ENCODE data around the gene GSG1L.

GSG1L gene

DNA sequence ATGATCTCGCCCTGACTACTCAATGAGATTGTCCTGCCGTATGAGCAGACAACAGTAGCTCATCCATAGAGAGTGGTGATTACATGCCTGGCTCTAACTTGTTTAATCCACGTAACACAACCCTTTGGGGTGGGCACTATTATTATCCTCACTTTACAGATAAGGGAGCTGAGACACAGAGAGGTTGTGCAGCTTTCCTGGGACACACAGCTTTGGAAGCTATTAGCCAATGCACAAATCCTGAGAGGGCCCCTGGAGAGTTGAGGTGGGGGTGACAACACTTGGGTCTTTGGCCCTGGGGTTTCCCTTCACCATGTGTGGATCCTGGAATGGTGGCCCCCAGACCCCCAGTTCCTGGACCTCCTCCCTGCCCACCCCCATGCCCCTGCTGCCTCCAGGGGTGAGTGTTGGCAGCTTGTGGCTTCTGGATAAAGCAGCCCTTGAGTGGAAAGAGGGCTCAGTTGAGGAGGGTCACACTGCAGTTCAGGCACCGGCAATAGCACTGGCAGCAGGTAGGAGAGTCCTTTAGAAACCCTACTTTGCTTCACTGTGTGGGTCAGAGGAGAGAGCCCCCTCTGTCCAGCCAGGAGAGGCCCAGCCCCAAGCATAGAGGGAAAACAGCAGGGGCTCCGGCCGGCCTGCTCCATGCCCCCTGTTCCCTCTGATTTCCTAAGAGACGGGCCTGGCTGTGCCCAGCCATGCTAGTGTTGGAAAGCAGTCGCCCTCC lies 282.9 kb downstream of the GSG1L start:
- no peak for DNase-seq (ENCODE audit: extremely low read depth in 1 of 2, low read depth in 1 of 2)

DNA sequence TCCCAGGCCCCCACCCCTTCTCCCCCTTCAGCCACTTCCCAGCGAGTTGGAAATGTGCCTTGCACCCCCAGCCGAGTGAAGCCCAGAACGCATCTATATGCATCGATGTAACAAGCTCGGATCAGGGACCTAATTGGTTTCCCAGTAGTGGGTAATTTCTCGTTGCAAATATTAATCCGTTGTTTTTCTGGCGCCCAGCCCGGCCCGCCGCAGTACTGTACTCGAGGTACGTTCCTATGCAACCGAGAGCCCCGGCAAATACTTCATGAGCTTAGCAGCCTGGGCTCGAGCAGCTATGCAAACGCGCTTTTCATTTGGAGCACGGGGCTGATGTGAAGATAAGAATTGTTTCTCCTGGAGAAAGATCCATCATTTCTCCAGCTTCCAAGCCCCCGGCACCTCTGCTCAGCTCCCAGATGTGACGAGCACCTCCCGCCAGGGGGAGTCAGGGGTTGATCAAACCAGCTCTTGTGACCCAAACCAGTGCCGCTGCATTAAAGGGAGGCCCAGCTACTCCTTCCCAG lies 283.8 kb downstream of the GSG1L start:
- no peak for DNase-seq (ENCODE audit: extremely low read depth in 1 of 2, low read depth in 1 of 2)

DNA sequence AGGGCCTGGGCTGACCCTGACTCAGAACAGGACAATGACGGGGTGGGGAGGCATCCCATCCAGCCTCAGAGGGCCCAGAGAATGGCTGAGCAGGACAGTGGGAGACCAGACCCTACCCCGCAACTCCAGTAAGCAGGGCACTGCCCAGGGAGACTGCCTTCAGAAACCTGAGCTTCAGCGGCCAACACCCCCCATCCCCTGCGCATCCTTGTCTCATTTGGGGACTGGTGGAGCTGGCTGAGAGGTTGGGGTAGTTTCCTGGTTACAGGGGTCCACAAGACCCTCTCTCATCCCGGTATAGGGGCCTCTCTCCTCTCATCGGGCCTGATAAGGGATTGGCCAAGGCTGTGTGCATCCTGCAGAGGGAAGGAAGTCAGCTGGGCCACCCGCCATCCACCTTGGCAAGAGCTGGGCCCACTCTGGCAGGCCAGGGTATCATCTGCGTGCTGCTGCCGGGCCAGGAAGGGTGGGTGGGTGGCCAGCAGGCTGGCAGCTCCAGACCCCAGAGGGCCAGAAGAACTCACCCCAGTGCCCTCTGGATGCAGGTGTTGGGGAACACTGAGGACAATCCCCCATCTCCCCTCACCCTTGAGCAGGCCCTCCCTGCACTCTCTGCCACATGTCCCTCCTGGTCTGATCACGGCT lies 284.5 kb downstream of the GSG1L start:
- DNase-seq (ENCODE audit: extremely low read depth in 1 of 2, low read depth in 1 of 2), result no peak

DNA sequence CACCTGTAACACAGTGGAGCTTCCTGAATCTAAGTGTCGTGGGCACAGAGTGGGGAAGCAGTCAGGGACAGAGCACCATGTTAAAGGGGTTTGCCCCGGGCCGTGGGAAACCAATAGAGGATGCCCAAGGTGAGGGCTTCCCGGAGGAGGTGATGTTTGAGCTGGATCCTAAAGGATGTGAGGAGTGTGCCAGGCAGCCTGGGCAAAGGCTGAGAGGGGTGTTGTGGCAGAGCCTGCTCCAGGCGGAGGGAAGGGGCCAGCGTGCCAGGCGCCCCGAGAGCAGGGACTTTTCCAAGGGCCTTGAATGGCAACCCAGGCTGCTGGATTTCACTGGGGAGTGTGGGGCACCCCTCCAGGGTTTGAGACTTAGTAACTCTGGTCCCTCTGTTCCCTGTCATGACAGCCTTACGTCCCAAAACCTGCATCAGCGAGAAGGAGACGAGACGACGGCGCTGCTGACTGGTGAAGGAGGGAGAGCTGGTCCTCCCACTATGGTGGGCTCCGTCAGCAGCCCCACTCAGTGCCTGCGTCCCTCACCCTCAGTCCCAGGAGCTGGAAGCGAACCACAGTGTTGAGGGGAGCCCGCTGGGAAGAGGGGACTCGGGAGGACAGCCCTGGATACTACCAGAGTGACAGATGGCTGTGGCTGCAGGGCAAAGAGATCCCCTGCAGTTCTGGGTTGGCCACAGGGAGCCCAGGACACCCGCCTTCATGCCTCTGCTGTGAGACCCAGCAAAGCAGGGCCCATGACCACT lies 285.2 kb downstream of the GSG1L start:
- DNase-seq (ENCODE audit: extremely low read depth in 1 of 2, low read depth in 1 of 2), result no peak

DNA sequence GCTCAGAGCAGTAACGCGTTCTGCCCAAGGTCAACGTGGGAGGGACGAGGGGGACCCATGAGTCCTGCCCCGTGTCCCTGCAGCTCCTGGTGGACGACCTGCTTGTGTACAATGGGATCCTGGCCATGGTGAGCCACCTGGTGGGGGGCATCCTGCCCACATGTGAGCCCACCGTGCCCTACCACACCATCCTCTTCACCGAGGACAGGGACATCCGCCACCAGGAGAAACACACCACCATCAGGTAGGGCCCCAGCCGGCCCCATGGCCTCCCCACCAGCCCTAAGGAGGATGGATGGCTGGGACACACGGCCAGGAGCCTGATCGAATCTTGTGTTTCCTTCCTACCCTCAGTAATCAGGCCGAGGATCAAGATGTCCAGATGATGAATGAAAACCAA lies 286.0 kb downstream of the GSG1L start:
- no peak for DNase-seq (ENCODE audit: extremely low read depth in 1 of 2, low read depth in 1 of 2)

DNA sequence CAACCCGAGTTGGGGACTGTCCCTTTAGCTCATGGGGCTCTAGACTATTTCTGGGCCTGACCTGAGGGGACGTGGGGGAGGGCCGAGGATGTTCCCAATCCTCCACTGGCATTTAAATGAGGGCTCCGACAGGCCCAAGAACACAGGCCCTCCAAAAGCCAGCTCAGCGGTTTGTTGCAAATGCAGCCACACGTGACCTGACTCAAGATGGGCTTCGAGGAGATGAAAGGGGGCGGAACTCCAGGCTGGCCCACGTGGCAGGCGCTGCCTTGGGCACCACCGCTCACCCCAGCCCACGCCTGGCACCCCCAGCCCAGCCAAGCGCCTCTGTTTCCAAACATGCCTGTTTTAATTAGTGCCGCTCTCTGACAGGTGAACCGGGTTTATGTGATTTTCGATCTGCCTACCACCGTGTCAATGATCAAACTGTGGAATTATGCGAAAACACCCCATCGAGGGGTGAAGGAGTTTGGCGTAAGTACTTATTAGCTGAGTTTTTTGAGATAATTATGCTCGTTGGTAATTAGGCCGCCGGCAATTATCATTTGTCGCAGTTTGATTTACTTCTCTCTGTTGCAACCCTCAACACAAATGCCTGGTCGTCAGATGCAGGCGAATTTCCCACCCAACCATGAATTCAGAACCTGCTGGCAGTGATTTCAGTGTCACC lies 286.8 kb downstream of the GSG1L start:
- DNase-seq (ENCODE audit: extremely low read depth in 1 of 2, low read depth in 1 of 2), result no peak

DNA sequence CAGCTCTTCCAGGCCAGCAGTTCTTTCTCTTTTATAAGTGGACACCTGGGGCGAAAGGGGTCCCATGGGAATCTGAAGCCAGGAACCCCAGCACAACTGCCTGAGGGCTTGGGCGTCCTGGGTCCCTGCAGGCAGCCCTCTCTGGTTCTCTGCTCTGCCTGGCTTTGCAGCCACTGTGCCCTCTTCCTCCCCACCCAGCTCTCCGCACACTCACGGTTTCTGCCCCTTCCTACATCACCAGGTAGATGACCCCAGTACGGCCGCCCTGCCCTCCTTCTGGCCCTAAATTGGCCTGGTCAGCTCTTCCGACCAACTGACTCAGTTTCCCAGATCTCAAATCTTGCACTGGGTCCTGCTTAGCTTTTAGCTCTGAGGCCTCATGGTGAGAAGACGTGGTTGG lies 288.3 kb downstream of the GSG1L start:
- DNase-seq (ENCODE audit: extremely low read depth in 1 of 2, low read depth in 1 of 2), result no peak

DNA sequence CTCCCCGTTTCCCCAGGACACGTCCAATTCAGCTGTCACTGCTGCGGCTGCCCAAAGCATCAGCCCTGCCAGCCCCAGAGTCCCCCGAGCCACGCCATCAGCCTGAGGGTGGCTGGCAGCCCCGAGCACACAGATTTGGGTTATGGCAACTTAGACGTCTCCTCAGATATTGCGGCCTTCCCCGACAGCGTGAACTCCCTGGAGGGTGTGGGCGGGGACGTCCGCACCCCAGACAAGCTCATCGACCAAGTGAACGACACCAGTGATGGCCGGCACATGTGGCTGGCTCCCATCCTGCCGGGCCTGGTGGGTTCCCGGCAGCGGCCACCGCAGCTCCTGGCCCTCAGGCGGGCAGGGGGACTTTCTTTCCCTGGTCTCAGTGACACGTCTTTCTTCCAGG lies 288.7 kb downstream of the GSG1L start:
- no peak for DNase-seq (ENCODE audit: extremely low read depth in 1 of 2, low read depth in 1 of 2)

DNA sequence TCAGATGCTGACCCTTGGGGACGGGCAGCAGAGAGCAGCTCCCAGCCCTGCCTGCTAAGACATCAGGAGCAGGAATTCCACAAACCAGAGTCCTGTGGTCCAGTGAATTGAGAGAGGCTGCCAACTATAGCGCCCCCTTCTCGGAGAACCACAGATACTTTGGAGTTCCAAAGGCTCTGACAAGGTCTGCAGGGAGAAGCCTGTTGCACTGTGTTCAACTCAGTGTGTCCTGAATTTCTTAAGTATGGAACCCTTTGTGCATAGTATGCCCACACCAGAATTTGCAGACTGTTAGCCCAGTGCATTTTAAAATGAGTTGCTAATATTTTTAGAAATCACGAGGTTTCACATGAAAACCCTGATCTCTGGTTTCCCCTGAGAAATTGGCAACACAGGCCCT lies 290.2 kb downstream of the GSG1L start:
- no peak for DNase-seq (ENCODE audit: extremely low read depth in 1 of 2, low read depth in 1 of 2)

DNA sequence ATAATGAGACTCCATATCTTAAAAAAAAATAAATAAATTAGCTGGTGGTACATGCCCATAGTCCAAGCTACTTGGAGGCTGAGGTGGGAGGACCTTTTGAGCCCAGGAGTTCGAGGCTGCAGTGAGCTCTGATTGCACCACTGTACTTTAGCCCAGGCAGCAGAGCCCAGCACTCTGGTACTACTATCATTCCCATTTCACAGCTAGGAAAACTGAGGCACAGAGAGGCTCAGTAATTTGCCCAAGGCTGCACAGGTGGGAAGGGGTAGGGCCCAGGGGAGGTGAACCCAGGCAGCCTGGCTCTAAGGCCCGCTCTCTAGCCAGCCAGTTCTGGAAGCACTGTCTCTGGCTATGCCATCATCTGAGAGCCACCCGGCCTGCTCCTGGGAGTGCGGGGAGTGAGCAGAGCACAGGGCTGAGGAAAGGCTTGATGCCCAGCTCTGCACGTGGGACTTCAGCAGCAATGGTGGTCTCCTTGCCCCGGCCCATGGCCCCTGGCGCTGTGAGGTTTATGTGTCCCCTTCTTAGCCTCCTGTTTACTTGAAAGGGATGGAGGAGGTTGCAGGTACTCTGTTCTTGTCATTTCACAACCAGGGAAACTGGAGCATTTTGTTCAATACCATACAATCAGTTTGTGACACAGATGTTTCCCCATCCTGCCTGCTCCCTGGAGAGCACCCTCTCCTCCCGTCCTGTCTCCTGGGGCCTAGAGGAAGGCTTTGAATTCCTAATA lies 291.3 kb downstream of the GSG1L start:
- no peak for DNase-seq (ENCODE audit: extremely low read depth in 1 of 2, low read depth in 1 of 2)

DNA sequence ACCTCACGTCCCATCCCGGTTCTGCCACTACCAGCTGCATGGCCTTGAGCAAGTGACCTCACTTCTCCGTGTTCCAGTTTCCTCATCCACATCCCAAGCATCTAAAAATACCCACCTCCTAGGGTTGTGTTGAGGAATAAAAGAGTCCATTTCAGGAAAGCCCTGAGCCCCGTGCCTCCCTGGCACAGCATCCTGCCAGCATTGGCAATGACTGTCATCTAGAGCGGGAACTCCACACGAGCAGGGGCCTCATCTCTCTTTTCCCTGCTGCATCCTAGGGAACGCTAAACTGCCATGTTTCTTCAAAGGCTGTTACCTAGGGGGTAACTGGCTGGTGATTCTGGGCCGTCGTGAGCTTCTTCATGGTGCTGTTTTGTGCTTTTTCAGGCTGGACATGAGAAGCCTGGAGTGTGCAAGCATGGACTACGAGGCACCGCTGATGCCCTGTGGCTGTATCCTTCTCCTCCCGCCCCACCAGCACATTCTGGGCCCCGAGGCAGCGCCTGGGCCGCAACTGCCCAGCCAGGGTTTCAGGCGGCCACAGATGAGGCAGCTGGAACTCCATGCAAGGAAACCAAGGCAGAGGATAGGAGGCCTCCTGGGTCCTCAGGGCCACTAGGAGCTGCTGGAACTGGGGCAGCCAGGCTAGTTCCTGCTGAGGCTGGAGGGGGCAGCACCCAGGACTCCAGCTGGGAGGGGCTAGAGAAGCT lies 292.2 kb downstream of the GSG1L start:
- DNase-seq (ENCODE audit: extremely low read depth in 1 of 2, low read depth in 1 of 2), result no peak

DNA sequence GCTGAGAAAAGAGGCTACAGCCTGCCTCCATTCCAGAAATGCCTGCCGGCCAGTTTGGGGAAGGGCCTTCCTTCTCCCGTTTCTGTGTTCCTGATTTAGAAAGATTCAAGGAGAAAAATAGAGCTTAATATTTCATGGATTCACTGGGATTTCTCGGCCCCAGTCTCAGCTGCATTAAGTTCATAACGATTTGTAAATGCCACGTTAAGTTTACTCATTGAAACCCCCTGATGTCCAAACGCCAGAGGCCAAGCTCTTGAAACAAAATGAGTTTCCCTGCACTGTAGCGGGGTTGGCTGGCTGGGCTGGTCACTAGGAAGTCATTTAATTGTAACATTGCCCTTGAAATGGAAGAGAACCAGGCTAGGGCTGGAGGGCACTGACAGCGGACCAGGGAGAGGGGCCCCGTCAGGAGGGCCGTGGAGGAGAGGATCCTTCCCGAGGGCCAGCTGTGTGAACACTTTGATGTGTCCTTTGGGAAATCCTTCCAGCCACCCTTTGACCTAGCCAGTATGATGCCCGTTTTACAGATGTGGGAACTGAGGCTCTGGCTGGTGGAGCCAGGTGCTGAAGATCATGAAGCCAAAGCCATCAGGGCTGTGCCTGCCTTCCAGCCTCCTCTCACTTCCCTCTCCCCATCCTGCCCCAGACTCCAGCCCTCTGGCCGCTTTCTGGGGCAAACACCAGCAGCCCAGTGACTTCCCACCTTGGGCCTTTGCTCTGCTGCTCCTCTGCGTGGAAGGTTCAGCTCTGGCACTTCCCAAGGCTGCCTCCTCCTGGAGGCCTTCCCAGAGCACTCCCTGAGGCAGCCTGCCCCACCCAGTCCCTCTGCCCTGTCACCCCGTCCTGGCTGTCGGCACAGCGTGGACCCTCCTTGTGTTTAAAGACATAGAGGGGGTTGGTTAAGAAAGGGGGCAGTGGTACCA lies 293.0 kb downstream of the GSG1L start:
- DNase-seq (ENCODE audit: extremely low read depth in 1 of 2, low read depth in 1 of 2), result no peak

DNA sequence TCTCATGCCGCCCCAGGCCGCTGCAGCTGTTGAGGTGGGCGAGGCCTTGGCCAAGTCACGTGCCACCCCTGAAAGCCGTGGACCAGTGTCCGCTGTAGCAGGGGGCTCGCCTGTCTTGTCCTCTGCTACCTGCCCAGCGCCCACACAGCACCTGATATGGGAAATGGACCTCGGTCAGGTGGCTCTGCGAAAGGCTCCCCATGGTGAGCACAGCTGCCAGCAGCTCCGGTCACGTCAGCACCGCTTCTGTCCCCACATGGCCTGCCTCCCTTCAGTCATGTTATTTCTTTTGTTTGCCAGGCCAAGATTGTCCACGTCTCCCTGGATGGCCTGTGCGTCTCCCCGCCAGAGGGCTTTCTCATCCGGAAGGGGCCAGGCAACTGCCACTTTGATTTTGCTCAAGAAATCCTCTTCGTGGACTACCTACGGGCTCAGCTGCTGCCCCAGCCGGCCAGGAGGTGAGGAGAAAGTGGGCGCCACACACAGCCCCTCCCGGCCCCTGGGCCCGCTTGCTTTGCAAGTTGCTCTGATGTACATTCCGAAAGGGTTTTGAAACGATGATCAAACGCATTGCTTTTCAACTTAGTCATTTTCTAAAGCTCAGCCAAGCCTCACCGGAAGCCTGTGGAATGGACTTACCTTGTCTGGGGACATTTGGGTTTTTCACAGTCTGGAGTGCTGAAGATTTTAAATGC lies 293.8 kb downstream of the GSG1L start:
- no peak for DNase-seq (ENCODE audit: extremely low read depth in 1 of 2, low read depth in 1 of 2)

DNA sequence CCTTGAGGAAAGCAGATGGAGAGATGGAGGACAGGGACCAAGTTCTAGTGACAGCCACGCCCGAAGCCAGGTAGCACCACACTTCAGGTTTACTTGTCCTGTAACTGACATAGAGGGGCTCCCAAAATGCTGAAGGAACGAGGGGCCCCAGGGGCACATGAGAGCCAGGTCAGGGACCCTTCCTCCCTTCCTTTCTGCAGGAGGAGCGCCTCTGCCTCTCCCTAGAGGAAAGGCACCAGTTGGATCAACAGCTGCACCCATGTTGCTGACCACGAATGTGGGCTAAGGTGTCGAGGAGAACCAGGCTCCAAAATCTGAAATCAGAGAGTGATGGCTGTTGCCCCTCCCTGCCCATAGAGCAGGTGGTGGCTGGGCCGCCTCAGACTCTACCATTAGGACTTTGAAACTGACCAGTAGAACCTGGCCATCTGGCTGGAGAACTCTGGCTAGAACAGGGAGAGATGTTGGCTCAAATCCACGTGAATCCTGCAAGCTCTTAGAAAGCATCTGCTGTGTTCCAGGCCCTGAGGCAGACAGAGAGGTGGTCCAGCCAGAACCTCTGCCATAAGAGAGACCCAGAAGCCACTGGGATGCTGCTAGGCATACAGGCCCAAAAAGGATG lies 294.8 kb downstream of the GSG1L start:
- DNase-seq (ENCODE audit: extremely low read depth in 1 of 2, low read depth in 1 of 2), result no peak

DNA sequence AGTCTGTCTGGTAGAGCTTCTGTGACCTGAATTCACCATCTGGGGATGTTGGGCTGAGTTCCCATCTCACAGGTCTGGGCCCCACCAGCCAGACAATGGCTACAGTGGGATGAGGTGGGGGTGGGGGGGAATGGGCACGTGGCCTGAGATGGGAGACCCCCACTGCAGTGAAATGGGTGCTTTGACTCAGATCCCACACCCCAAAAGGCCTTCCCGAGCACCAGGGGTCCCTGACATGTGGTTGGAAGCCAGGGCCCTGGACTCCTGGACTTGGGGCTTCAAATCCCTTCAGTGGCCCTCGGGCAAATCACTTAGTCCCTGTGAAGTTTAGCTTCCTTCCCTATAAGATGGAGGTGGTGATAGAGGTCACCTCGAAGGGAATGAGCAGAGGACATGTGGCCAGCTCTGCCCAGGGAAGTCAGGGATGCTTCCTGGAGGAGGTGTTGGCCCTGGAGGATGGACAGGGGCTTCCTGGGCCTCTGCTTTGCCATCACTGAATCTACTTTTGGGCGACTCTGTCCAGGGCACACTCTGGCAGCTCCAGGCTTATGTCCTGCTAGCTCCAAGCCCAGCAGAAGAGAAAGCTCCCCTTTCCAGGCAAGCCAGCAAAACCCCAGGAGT lies 295.4 kb downstream of the GSG1L start:
- DNase-seq (ENCODE audit: extremely low read depth in 1 of 2, low read depth in 1 of 2), result no peak

DNA sequence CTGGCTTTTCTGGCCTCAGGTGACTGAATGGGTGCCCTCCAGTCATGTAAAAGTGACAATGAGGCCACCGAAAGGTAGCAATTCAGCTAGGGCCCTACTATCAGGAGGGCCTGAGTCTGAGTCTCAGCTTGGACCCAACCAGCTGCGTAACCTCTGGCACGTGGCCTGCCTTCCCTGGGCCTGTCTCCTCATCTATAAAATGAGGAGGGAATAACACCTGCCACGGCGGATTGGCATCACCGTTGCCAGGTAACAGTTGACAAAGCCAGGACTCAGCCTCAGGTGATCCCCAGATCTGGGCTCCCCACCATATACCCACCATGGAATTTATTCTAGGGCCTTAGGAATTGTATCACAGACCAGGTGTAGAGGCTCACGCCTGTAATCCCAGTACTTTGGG lies 296.4 kb downstream of the GSG1L start:
- no peak for DNase-seq (ENCODE audit: extremely low read depth in 1 of 2, low read depth in 1 of 2)

DNA sequence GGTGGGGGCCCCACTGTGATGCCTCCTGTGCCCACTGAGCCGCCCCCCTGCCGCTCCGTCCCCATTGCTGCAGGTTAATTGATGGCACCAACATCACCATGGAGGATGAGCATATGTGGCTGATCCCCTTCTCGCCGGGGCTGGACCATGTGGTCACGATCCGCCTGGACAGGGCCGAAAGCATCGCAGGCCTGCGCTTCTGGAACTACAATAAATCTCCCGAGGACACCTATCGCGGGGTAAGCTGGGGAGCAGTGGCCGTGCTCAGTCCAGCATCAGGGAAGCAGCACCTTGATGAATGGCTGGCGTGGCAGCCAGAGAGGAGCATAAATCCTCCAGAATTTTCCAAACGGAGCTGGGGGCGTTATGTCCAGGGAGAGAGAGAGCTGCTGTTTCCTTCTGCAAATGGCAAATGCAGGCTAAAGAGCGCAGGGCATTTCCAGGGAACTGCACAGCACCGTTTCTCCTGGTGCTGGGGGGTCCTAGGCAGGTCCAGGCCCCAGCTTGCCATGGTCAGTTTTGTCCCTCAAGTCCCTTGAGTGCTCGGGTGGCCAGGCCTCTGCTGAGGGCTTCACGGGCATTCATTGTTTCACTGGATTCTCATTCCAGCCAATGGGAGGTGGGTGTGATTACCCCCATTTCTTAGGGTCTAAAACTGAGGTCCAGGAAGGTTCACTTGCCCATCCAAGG lies 297.1 kb downstream of the GSG1L start:
- no peak for DNase-seq (ENCODE audit: extremely low read depth in 1 of 2, low read depth in 1 of 2)
